Right atrium auricular region (tissue), 2 donors: Measurements from ENCODE around the gene LRR1. TPM values are rescaled to one million over a fixed set of nuclear protein-coding genes. Genes with fewer than 3 reads are reported as not detected.

ENCODE experiments used
- DNase-seq: peaks from one replicate; pipeline ENCODE4 v3.0.0-alpha.2; 2019; ENCODE audit warnings: low spot score
- H3K27ac ChIP-seq, 2 donors: fragments of 200-600 bp; sonication (generic); 1 replicate in 1 of 2; 2 replicates in 1 of 2; pipeline ENCODE4 v1.5.1; 2016 to 2019
- H3K27me3 ChIP-seq, 2 donors: fragments of 200-600 bp; sonication (generic); one replicate each; pipeline versions ENCODE4 v1.5.1 to v1.6.0; 2017 to 2019
- H3K36me3 ChIP-seq: fragments of 200-600 bp; sonication (generic); one replicate; pipeline ENCODE4 v1.5.1; 2016
- H3K4me1 ChIP-seq, 2 donors: fragments of 200-600 bp; sonication (generic); one replicate each; pipeline versions ENCODE4 v1.5.1 to v1.6.0; 2017 to 2019
- H3K4me3 ChIP-seq, 2 donors: fragments of 200-600 bp; sonication (generic); 1 replicate in 1 of 2; 2 replicates in 1 of 2; pipeline ENCODE4 v1.5.1; 2017 to 2019; ENCODE audit warnings: mild to moderate bottlenecking in 1 of 2, moderate library complexity in 1 of 2
- H3K9me3 ChIP-seq, 2 donors: fragments of 200-600 bp; sonication (generic); one replicate each; pipeline ENCODE4 v1.5.1; 2019
- total RNA-seq, 2 donors: library from RNA; depleted of rRNA; stranded (reverse); fragments of >200 nt; gene quantifications; one replicate each; pipeline ENCODE4 v1.1.0, GENCODE V29; 2016
- TF ChIP-seq, protein P1 (sequence below), 2 donors: fragments of 200-600 bp; sonication (generic); IDR thresholded peaks; one replicate each; pipeline ENCODE4 v1.5.1; 2019; ENCODE audit warnings: antibody characterized with exemption in 2 of 2

LRR1 gene
- total RNA-seq, 2 donors from 2014 or later, result 3.6 to 3.8 TPM

DNA sequence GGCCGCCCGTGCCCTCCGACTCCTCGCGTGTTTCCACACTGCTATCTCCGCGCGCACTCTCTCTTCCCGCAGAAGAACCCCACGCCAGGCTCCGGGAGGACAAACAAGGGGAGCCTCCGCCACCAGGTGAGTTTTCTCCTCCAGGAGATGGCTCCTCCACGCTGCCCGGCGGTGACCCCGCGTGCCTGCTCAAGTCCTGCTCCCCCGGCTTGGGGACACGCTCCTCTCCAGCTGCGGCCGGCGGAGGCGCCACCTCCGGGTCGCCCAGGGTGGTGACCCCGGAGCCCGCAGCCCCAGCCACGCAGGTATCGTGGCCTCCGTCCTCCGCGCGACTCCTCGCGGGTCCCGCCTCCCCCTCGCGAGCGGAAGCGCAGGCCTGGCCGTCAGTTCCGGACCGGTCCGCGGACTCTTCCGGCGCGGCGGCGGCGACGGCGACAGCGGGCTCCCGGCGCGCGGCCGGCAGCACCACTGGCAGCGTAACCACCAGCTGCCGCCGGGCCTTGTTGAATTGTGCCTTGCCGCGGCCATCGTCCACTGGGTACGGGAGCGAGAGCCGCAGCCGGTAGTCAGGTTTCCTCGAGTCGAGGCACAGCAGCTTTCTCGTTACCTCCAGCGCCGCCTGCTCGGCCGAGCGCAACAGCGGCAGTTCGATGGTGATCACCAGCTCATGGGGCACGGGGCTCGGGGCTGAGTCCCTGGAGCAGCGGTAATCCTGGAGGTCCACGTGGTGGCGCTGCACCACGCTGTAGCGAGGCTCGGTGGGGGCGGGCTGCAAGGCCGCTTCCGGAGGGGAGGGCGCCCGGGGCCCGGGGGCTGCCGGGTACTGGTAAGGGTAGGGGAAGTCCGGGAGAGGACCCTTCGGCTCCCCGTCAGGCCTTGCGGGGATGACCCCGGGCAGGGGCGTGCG is 35.2 kb downstream of the LRR1 start:
- H3K9me3 ChIP-seq, result no peaks in the 10 kb centered on the region
- DNase-seq, result peak; percentile 93
- peaks cover 0 to 43% of the 10 kb centered on the region in 2 donors for H3K4me1 ChIP-seq
- no peaks in the 10 kb centered on the region for H3K27me3 ChIP-seq
- H3K4me3 ChIP-seq, result peak overlapping the region; percentile 91 to 94
- TF ChIP-seq, protein P1, sequence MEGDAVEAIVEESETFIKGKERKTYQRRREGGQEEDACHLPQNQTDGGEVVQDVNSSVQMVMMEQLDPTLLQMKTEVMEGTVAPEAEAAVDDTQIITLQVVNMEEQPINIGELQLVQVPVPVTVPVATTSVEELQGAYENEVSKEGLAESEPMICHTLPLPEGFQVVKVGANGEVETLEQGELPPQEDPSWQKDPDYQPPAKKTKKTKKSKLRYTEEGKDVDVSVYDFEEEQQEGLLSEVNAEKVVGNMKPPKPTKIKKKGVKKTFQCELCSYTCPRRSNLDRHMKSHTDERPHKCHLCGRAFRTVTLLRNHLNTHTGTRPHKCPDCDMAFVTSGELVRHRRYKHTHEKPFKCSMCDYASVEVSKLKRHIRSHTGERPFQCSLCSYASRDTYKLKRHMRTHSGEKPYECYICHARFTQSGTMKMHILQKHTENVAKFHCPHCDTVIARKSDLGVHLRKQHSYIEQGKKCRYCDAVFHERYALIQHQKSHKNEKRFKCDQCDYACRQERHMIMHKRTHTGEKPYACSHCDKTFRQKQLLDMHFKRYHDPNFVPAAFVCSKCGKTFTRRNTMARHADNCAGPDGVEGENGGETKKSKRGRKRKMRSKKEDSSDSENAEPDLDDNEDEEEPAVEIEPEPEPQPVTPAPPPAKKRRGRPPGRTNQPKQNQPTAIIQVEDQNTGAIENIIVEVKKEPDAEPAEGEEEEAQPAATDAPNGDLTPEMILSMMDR (IDR thresholded peaks at IDR 0.05), result peak; percentile 64 to 89
- H3K36me3 ChIP-seq, result peaks cover 5% of the 10 kb centered on the region
- peak overlapping the region; percentile 95 for H3K27ac ChIP-seq

DNA sequence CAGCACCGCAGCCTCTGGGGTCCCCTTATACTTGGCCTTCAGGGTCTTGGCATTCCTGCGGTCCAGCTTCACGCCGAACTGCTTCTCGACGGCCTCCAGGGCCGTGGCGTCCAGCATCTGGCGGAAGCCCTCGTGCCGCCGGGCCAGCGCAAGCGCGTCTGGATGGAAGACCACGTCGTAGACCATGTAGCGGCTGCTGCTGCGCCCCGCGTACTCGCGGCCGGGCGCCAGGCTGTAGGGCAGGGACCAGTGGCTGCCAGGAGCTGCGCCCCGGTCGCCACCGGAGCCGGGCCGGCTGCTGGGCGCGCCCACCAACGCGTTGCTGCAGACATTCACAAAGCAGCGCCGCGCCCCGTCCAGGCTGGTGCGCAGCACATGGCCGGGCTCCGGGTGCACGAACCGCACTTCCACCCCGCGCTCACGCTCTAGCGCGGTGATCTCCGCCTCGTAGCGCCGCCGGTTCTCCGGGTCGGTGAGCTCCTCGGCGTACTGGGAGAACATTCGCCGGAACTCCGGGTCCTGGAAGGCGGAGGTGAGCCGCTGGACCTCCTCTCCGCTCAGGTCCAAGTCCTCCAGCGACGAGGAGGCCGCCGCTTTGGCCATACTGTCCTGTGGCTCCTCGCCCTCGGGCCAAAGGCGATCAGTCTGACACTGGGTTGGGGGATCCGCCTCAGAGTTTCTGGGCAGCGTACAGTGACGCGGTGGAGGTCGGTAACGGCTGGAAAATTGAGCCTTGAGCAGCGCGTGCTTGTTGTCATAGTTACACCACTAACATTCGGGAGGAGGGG is 36.0 kb downstream of the LRR1 start, which contains the start of gene DNAAF2:
Gene DNAAF2 (minus strand): TSS at position 698 of the 788 bp plus-strand sequence. CDS start 95 bp downstream, at position 603.
- H3K27ac ChIP-seq, result peak within 1 kb of the TSS; percentile 95

DNA sequence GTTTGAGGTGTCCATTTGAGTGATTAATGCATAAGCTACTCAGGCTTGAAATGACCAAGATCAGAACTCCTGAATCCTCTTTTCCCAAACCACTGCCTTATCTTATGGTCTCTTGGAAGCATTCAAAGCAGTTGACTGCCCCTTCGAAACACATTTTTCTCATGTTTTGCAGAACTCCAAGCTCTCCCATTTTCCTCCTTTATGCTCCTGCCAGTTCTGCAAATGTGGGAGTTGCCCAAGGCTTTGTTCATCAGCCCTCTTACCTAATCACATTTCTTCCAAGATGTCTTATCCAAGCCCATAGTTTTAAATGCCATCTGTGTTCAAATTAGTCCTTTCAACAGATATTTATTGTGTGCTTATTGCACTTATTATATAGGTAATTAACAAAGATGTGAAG is 38.1 kb downstream of the LRR1 start:
- TF ChIP-seq, protein P1 (IDR thresholded peaks at IDR 0.05), result no peak
- DNase-seq, result no peak
- H3K4me3 ChIP-seq, result no peak overlapping the region
- no peaks in the 10 kb centered on the region for H3K9me3 ChIP-seq
- no peaks in the 10 kb centered on the region for H3K27me3 ChIP-seq
- no peak overlapping the region for H3K27ac ChIP-seq
- H3K4me1 ChIP-seq, result peaks cover 0 to 50% of the 10 kb centered on the region in 2 donors
- H3K36me3 ChIP-seq, result peaks cover 5% of the 10 kb centered on the region

More for the DNA sequence above, 36.0 kb downstream of the LRR1 start, which contains the start of gene DNAAF2:
- Histone ChIP-seq H3K27me3 (no peaks in the 10 kb centered on the region), H3K9me3 (no peaks in the 10 kb centered on the region), H3K36me3 (peaks cover 5% of the 10 kb centered on the region), H3K4me1 (peaks cover 0 to 46% of the 10 kb centered on the region in 2 donors), H3K4me3 (peak within 1 kb of the TSS; percentile 91 to 94)
- TF ChIP-seq, protein P1 (IDR thresholded peaks at IDR 0.05), result peak in 1 of 2 donors; percentile 6
- DNase-seq, result peak; percentile 71

DNA sequence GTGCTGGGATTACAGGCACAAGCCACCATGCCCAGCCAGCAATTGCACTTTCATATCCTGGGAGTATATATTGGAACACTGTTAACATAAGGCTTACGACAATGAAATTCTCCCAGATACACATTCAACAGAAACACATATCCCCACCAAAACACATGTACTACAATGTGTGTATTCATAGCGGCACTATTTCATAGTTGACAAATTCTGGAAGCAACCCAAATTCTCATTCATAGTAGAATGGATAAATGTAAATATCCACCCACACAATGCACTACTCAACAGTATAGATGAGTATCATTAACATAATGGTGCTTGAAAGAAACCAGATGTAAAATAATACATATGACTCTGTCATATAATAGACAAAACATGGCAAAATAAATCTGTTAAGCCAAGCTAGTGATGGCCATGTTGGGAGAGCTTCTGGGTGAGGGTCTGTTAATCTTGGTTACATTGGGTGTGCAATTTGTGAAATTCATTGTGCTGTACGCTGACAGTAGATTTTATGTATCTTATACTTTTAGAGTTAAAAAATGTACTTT is 38.9 kb downstream of the LRR1 start:
- Histone ChIP-seq H3K9me3 (no peaks in the 10 kb centered on the region), H3K36me3 (peaks cover 5% of the 10 kb centered on the region), H3K27ac (no peak overlapping the region), H3K27me3 (no peaks in the 10 kb centered on the region), H3K4me3 (no peak overlapping the region), H3K4me1 (peaks cover 0 to 51% of the 10 kb centered on the region in 2 donors)
- TF ChIP-seq, protein P1 (IDR thresholded peaks at IDR 0.05), result no peak
- DNase-seq, result no peak

DNA sequence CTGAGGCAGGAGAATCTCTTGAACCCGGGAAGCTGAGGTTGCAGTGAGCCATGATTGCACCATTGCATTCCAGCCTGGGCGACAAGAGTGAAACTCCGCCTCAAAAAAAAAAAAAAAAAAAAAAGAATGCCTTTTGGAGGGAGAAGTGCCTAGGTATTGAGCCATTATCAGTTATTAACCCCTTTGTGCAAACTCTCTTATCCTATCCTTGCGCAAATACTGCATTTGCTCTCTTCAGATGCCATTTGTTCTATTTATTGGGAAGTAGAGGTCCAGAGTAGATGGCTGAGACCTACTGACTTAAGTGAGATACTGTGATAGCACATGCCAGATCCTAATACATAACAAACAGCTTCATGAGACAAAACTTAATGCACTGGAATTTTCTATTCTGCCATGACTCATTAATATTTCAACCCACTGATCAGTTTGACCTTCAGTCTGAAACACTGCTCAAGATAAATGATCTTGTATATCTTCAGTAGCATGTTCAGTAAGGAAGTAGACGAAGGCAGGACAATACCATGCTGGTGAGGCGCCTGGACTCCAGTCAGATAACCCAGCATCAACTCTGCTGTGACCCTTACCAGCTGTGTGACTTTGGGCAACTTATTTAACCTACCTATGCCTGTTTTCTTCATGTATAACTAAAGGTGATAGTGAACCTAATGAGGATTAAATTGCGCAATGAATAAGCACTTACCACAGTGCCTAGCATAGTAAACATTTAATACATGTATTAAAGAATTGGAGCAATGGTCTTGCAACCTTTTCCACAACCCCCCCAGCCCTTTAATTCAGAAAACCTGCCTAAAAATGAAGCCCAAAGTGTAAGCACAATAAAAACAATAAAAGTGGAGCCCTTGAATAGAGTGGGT is 42.0 kb downstream of the LRR1 start:
- TF ChIP-seq, protein P1 (IDR thresholded peaks at IDR 0.05), result no peak
- H3K4me3 ChIP-seq, result no peak overlapping the region
- no peaks in the 10 kb centered on the region for H3K9me3 ChIP-seq
- no peaks in the 10 kb centered on the region for H3K27me3 ChIP-seq
- peaks cover 5% of the 10 kb centered on the region for H3K36me3 ChIP-seq
- peak overlapping the region in 1 of 2 donors; percentile 67 for H3K27ac ChIP-seq
- peaks cover 0 to 41% of the 10 kb centered on the region in 2 donors for H3K4me1 ChIP-seq
- no peak for DNase-seq
